ENCODE results near the gene CAMTA1.

CAMTA1 gene

GRCh38 chr1:7606096-7606495 is 820.8 kb downstream of the CAMTA1 start:
- no peak for TF ChIP-seq ZNF274 (IDR thresholded peaks at IDR 0.05; ENCODE audit: low read depth, low read length)
- H3K4me3 ChIP-seq (ENCODE audit: low read length), result no peak overlapping the region

DNA sequence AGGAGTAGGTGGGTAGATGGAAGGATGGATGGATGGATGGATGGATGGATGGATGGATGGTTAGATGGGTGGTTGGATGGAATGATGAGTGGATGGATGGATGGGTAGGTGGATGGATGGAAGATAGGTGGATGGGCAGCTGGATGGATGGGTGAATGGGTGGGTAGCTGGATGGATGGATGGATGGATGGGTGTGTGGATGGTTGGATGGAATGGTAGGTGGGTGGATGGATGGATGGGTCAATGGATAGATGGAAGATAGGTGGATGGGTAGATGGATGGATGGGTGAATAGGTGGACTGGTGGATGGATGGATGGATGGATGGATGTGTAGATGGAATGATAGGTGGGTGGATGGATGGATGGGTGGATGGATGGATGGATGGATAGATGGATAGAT is 821.8 kb downstream of the CAMTA1 start:
- no peak for TF ChIP-seq ZNF274 (IDR thresholded peaks at IDR 0.05; ENCODE audit: low read depth, low read length)
- H3K4me3 ChIP-seq (ENCODE audit: low read length), result no peak overlapping the region

GRCh38 chr1:7608628-7609305 is 823.5 kb downstream of the CAMTA1 start:
- no peak overlapping the region for H3K4me3 ChIP-seq (ENCODE audit: low read length)
- TF ChIP-seq ZNF274 (IDR thresholded peaks at IDR 0.05; ENCODE audit: low read depth, low read length), result no peak

GRCh38 chr1:7609311-7609994 is 824.2 kb downstream of the CAMTA1 start:
- no peak for TF ChIP-seq ZNF274 (IDR thresholded peaks at IDR 0.05; ENCODE audit: low read depth, low read length)
- H3K4me3 ChIP-seq (ENCODE audit: low read length), result no peak overlapping the region

- no peak overlapping the region for H3K4me3 ChIP-seq (ENCODE audit: low read length)
- TF ChIP-seq ZNF274 (IDR thresholded peaks at IDR 0.05; ENCODE audit: low read depth, low read length), result no peak
Measured at GRCh38 chr1:7610106-7610731, 825.0 kb downstream of the CAMTA1 start.

GRCh38 chr1:7610936-7611335 is 825.7 kb downstream of the CAMTA1 start:
- TF ChIP-seq ZNF274 (IDR thresholded peaks at IDR 0.05; ENCODE audit: low read depth, low read length), result no peak
- H3K4me3 ChIP-seq (ENCODE audit: low read length), result no peak overlapping the region

GRCh38 chr1:7611421-7612010 is 826.3 kb downstream of the CAMTA1 start:
- no peak overlapping the region for H3K4me3 ChIP-seq (ENCODE audit: low read length)
- TF ChIP-seq ZNF274 (IDR thresholded peaks at IDR 0.05; ENCODE audit: low read depth, low read length), result no peak

DNA sequence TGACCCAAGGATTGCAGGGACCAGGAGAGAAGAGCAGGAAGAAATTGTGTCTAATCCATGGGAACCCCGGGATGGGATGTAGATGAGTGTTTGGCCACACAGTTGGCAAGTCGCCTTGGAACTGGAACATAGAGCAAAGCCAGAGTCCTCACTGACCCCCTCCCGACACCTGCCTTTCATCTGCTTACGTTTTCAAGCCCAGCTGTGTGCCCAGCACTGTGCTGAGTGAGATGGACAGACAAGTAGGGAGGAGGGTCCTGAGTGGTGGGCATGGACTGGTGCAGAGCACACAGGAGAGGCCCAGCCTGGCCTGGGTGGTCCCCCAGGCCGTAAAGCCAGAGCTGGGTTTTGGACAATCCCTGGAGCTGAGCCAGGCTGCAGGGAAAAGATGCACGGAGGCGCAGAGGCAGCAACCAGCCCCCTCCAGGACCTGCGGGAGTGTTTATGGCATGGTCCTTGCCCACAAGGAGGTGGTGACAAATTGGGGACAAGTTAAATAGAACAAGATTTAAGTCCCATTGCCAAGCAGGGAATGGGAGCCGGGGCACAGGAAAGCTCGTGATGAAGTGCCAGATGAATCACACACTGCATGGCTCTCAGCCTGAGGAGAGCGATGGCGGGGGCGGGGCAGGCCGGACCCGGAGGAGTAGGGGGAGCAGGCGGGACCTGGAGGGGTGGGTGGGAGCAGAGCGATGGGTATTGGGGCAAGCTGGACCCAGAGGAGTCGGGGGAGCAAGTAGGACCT is 828.0 kb downstream of the CAMTA1 start:
- no peak overlapping the region for H3K4me3 ChIP-seq (ENCODE audit: low read length)
- no peak for TF ChIP-seq ZNF274 (IDR thresholded peaks at IDR 0.05; ENCODE audit: low read depth, low read length)

GRCh38 chr1:7613851-7614205 is 828.6 kb downstream of the CAMTA1 start:
- no peak overlapping the region for H3K4me3 ChIP-seq (ENCODE audit: low read length)
- TF ChIP-seq ZNF274 (IDR thresholded peaks at IDR 0.05; ENCODE audit: low read depth, low read length), result no peak

DNA sequence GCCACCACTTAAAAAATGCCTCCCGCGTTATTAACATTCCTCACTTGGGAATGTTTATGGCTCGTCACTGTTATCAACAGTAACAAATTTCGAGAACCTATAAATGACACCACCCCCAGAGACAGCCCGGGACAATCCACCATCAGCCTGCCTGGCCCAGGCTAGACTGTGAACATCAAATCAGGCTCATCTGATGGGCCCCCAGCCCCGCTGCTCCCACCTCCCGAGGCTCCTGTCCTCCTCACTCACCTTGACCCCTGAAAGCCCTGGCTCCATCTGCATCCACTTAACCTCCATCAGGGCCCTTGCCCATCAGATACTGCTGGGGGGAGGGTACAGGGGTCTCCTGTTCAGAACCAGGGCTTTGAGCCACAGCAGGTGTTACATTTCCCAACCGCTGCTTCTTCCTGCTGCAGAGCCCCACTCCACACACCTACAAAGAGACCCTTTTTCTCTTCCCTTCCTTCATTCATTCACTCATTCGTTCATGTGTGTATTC is 829.4 kb downstream of the CAMTA1 start:
- no peak for TF ChIP-seq ZNF274 (IDR thresholded peaks at IDR 0.05; ENCODE audit: low read depth, low read length)
- no peak overlapping the region for H3K4me3 ChIP-seq (ENCODE audit: low read length)

- no peak for TF ChIP-seq ZNF274 (IDR thresholded peaks at IDR 0.05; ENCODE audit: low read depth, low read length)
- H3K4me3 ChIP-seq (ENCODE audit: low read length), result no peak overlapping the region
Measured at GRCh38 chr1:7615138-7615537, 829.9 kb downstream of the CAMTA1 start.

- TF ChIP-seq ZNF274 (IDR thresholded peaks at IDR 0.05; ENCODE audit: low read depth, low read length), result no peak
- H3K4me3 ChIP-seq (ENCODE audit: low read length), result no peak overlapping the region
Measured at GRCh38 chr1:7616076-7616832, 831.0 kb downstream of the CAMTA1 start.

- H3K4me3 ChIP-seq (ENCODE audit: low read length), result no peak overlapping the region
- no peak for TF ChIP-seq ZNF274 (IDR thresholded peaks at IDR 0.05; ENCODE audit: low read depth, low read length)
Measured at GRCh38 chr1:7616953-7617352, 831.7 kb downstream of the CAMTA1 start.

Data from GM08714 (cell line).